Glomerular visceral epithelial cell (primary cell): ENCODE data around the gene NKX2-8.
A peak's percentile ranks its signal among the peaks of the same experiment; 100 is the strongest.
"Not testable (repeated sequence)": the region's sequence is repeated elsewhere in the genome, so short reads cannot be mapped to it uniquely, and the experiment has no call there.

Source experiments
- DNase-seq: peaks from one replicate; pipeline ENCODE4 v3.0.0-alpha.2; 2016; ENCODE audit errors: extremely low spot score

Gene NKX2-8

DNA sequence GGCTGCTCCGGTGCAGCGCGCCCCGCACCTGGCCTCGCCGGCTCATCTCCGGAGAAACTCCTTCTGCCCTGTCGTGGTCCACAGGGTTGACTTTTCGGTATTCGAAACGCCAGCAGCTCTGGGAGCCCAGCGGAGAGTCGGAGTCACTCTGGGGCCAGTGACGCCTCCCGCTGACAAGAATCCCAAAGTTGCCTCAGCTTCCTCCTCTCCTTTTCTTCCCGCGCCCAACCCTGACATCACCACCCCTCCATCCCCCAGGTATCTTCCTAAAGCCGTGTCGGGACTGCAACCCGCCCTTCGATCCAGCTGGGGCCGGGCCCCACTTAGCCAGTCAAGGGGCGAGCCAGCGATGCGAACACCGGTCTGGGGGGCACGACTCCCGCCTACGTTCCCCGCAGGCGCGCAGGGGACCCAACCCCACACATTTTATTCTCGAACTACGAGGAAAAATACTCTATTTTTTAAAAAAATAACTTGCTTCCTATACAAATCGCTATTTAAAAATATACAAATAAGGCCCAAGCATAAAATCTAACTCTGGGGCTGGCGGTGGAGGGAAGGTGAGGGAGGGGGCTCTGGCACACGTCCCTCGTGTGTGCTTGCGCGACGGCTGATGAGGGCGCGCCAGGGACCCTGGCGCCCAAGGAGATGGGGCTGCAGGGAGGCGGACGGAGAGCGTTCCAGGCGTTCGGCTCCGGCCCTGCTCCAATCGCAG is 2.1 kb downstream of the NKX2-8 start:
- DNase-seq, result no peak

- no peak for DNase-seq
Measured at GRCh38 chr14:36579573-36580140, 2.8 kb downstream of the NKX2-8 start.

GRCh38 chr14:36579001-36579555 is 3.3 kb downstream of the NKX2-8 start:
- no peak for DNase-seq

- no peak for DNase-seq
Measured at GRCh38 chr14:36570065-36570464, 12.3 kb downstream of the NKX2-8 start.

DNA sequence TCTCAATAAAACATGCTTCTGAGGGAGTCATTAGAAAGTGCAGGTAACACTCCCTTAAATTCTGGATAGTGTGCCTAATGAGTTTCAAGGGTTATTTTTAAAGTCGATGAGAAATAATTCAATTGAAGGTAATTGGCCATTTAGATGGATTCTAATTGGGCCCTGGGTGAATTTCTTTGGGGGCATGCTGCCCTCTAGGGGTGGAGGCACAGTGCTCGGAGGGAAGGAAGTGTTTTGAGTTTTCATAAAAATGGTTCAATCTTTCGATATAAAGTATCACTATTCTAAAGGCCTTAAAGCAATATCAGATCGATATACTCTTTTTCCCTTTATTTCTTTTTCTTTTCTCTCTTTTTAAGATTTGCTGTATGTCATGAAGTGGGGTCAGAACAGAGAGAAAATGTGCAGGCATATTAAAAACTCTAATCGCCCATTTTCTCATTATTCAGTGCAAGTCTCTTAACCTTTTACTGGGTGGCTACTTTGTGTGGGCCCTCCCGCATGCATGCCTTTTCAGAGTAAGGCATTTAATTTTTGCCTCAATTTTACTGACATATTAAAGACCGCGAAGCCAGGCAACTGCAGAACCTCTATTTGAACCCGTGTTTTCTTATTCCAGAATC is 25.5 kb downstream of the NKX2-8 start:
- peak; percentile 5 for DNase-seq

DNA sequence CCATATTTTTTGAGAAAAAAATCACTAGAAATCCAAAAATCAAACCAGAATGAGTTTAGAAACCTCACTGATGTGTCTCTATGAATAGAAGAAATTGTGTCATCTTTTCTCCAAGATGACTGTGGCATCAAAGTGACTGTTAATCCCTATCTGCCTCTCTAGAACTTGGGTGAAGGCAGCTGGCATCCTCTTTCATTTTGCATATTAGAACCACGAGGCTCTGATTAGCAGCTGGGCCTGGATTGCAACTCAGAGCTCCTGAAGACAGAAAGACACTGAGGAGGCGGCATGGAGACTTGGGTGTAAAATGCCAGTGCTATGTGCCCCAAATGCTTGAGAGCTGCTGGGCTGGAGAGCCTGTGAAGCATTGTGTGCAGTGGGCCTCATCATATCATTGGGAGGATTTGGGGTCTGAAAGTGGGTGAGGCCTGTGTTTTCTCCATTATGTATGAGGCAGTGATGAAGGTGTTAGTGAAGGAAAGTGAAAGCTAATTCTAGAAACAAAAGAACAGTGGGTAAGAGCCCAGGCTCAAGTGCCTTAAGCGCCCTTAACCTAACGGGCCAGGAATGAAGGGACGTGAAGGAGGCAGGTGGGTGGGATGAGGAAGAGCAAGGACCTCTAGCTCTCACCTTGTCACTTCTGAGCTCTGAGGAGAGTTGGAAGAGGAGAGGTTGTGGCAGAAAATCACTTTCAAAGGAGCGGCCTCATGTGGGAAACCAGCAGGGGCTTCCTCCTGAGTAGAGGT is 26.2 kb downstream of the NKX2-8 start:
- DNase-seq, result no peak

DNA sequence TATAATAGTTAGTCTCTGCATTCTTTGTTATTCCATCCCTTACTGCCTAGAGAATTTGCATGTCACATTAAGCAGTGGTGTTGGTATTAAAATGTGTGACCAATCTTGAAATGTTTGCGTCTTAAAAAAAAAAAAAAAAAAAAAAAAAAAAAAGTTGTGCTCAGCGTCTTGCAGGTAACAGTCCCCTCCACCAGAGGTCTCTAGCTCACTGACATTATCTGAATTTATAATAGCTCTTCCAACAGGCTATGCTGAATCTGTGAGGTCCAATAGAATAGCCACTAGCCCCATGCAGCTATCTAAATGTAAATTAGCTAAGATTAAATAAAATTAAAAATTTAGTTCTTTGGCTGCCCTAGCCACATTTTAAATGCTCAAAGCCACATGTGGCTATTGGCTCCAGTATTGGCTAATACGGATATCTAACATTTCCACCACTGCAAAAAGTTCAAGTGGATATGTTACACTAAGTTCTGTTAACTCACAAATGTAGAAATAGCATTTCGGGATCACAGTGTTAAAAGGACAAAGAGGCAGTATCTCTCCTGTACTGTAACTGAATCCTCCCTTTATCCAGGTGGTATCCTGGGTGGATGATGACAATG is 28.7 kb downstream of the NKX2-8 start:
- DNase-seq, result peak; percentile 41

DNA sequence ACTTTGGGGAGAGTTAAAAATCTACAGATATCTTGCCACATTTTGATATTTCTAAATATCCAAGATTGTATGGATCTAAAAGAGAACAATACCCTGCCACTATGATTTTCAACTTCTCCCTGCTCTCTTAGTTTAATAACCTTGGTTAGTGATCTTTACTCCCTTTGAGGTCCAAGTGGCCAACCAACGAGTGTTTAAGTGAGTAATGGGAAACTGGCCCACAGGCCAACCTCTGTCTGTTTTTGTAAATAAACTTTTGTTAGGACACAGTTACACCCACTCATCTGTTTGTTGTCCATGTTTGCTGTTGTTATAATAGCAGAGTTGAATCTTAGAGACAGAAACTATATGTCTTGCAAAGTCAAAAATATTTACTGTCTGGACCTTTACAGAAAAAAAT is 31.5 kb downstream of the NKX2-8 start:
- no peak for DNase-seq

DNA sequence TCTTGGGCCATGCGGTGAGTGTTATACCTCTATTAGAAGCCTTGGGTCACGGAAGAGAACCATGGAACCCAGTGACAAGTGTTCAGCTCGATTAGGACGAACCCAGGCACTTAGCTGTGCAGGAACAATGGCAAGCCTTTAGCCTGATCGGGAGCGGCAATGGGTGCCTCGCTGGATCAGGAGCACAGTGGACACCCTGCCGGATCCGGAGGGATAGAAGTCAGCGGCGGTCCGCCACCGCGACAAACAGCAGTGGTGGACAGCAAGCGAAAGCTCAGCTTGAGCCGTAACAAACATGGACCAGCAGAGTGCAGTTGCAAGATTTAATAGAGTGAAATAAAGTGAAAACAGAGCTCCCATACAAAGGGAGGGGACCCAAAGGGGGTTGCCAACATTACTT is 38.1 kb downstream of the NKX2-8 start:
- not testable (repeated sequence) for DNase-seq

DNA sequence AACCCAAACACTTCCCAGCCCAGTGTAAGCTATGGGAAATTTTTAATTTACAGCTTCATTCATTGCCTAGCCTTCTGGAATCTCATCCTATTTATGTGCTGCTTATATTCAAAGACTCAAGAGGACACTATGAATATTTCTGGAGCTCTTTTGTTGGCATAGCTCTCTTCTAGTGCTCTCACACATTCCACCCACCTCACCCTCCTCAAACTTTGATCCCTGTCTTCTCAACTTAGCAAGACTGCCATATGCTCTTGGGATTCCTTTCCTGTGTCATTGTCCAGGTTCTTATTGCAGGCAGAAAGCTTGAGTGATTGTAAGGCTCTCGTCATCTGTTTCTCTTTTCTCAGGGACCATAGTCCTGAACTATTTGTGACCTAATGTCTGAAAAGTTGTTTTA is 44.4 kb downstream of the NKX2-8 start:
- no peak for DNase-seq
